H1 (cell line): ENCODE results near the gene ERH. TPM values are rescaled to one million over a fixed set of nuclear protein-coding genes. Genes with fewer than 3 reads are reported as not detected.

Source experiments
- CTCF ChIA-PET: fragments of 300-600 bp; sonication (Branson Sonifier 250); formaldehyde crosslinking; loops from one replicate; lab custom pipeline; 2021; ENCODE audit not compliant: partially characterized antibody; lab: Charles Lee
- POLR2A ChIA-PET: fragments of 300-600 bp; sonication (Branson Sonifier 250); formaldehyde crosslinking; loops from one replicate; lab custom pipeline; 2021; ENCODE audit warnings: inconsistent platforms; ENCODE audit not compliant: partially characterized antibody; lab: Charles Lee
- DNase-seq, 2 experiments: peaks; one replicate each; pipeline versions ENCODE4 v3.0.0 to v3.0.0-alpha.2; 2010 to 2022; ENCODE audit warnings: low spot score in 2 of 2, low read depth in 1 of 2, mixed read lengths in 1 of 2
- FAIRE-seq: peaks from 2 replicates; lab custom pipeline; 2011; peaks lifted over from hg19 to GRCh38; lab: Jason Lieb, UNC
- H2AFZ ChIP-seq: 2 replicates; pipeline ENCODE4 v1.8.1; 2012; ENCODE audit warnings: low read length, inconsistent platforms
- H2AK5ac ChIP-seq: 2 replicates; pipeline ENCODE4 v1.6.1; 2013; ENCODE audit warnings: low read depth, low read length
- H2BK120ac ChIP-seq: replicated peaks from 2 replicates; pipeline ENCODE3; 2013; ENCODE audit warnings: low read depth, low read length, inconsistent platforms
- H2BK12ac ChIP-seq: 2 replicates; pipeline ENCODE4 v1.6.1; 2013; ENCODE audit warnings: low read depth, low read length
- H2BK15ac ChIP-seq: 2 replicates; pipeline ENCODE4 v1.6.1; 2013; ENCODE audit warnings: low read length
- H2BK20ac ChIP-seq: 2 replicates; pipeline ENCODE4 v1.6.1; 2013; ENCODE audit warnings: low read length
- H2BK5ac ChIP-seq: 2 replicates; pipeline ENCODE4 v1.6.1; 2013; ENCODE audit warnings: low read depth, low read length
- H3K14ac ChIP-seq: 2 replicates; pipeline ENCODE4 v1.6.1; 2013; ENCODE audit warnings: inconsistent platforms; ENCODE audit not compliant: insufficient read length
- H3K18ac ChIP-seq: 2 replicates; pipeline ENCODE4 v1.6.1; 2013; ENCODE audit warnings: low read length; ENCODE audit errors: extremely low read depth
- H3K23ac ChIP-seq: 2 replicates; pipeline ENCODE4 v1.6.1; 2013; ENCODE audit warnings: inconsistent platforms; ENCODE audit not compliant: insufficient read length
- H3K23me2 ChIP-seq: 2 replicates; pipeline ENCODE4 v1.6.1; 2013; ENCODE audit warnings: low read depth, low read length
- H3K27ac ChIP-seq: 2 replicates; pipeline ENCODE4 v1.6.1; 2011; ENCODE audit warnings: low read depth, low read length, inconsistent platforms
- H3K27me3 ChIP-seq, 4 experiments: replicated peaks in 1 of 4; 1 replicate in 1 of 4; 2 replicates in 3 of 4; pipeline versions ENCODE4 v1.6.1 to v1.8.1; 2011 to 2013; ENCODE audit warnings: low read length in 3 of 4, mild to moderate bottlenecking in 3 of 4, inconsistent platforms in 2 of 4, mixed read lengths in 2 of 4, moderate library complexity in 1 of 4; ENCODE audit not compliant: control insufficient read depth in 3 of 4, insufficient read depth in 3 of 4; ENCODE audit errors: extremely low read depth in 1 of 4
- H3K36me3 ChIP-seq, 4 experiments: 2 replicates each; pipeline versions ENCODE4 v1.6.1 to v1.8.1; 2011 to 2013; ENCODE audit warnings: mild to moderate bottlenecking in 4 of 4, low read length in 3 of 4, moderate library complexity in 2 of 4, control low read depth in 1 of 4, inconsistent platforms in 1 of 4; ENCODE audit not compliant: insufficient read depth in 4 of 4, control insufficient read depth in 2 of 4
- H3K4ac ChIP-seq: replicated peaks from 2 replicates; pipeline ENCODE3; 2013; ENCODE audit warnings: low read length, low read depth, mixed read lengths, inconsistent platforms; ENCODE audit not compliant: insufficient read length
- H3K4me1 ChIP-seq, 4 experiments: replicated peaks in 1 of 4; 1 replicate in 1 of 4; 2 replicates in 3 of 4; pipeline versions ENCODE4 v1.6.1 to v1.8.1; 2011 to 2013; ENCODE audit warnings: low read length in 3 of 4, inconsistent platforms in 2 of 4, mixed read lengths in 1 of 4; ENCODE audit not compliant: insufficient read depth in 4 of 4, control insufficient read depth in 3 of 4
- H3K4me2 ChIP-seq, 2 experiments: 2 replicates each; pipeline versions ENCODE4 v1.6.1 to v1.8.1; 2011 to 2013; ENCODE audit warnings: low read depth in 2 of 2, low read length in 2 of 2, control low read depth in 1 of 2, inconsistent platforms in 1 of 2, mild to moderate bottlenecking in 1 of 2; ENCODE audit not compliant: insufficient read depth in 1 of 2
- H3K4me3 ChIP-seq, 4 experiments: fragments of 200-600, 300-600 bp in 1 of 4; sonication (generic), shearing (Covaris generic), sonication (Bioruptor Twin) in 1 of 4; 2 replicates each; pipeline versions ENCODE4 v1.5.1 to v1.8.1; 2011 to 2016; ENCODE audit warnings: low read length in 4 of 4, low read depth in 3 of 4, control low read depth in 2 of 4, inconsistent platforms in 2 of 4, mild to moderate bottlenecking in 2 of 4, mixed read lengths in 1 of 4, moderate library complexity in 1 of 4; ENCODE audit not compliant: insufficient read depth in 2 of 4; ENCODE audit errors: extremely low read depth in 1 of 4
- H3K56ac ChIP-seq: replicated peaks from 2 replicates; pipeline ENCODE3; 2013; ENCODE audit warnings: low read depth, mild to moderate bottlenecking, mixed read lengths, low read length, inconsistent platforms; ENCODE audit not compliant: insufficient read length
- H3K79me1 ChIP-seq: 2 replicates; pipeline ENCODE4 v1.6.1; 2013; ENCODE audit warnings: low read depth, low read length, control low read depth
- H3K79me2 ChIP-seq, 2 experiments: 2 replicates each; pipeline versions ENCODE4 v1.6.1 to v1.8.1; 2012 to 2013; ENCODE audit warnings: low read length in 2 of 2, mild to moderate bottlenecking in 2 of 2, inconsistent platforms in 1 of 2; ENCODE audit not compliant: insufficient read depth in 2 of 2, control insufficient read depth in 1 of 2
- H3K9ac ChIP-seq, 4 experiments: replicated peaks in 1 of 4; 1 replicate in 1 of 4; 2 replicates in 3 of 4; pipeline versions ENCODE4 v1.6.1 to v1.8.1; 2011 to 2013; ENCODE audit warnings: low read depth in 3 of 4, low read length in 3 of 4, control low read depth in 2 of 4, mild to moderate bottlenecking in 2 of 4, moderate library complexity in 2 of 4, inconsistent platforms in 1 of 4; ENCODE audit errors: extremely low read depth in 1 of 4
- H3K9me3 ChIP-seq, 2 experiments: 2 replicates each; pipeline versions ENCODE4 v1.6.1 to v1.8.1; 2012 to 2013; ENCODE audit warnings: mild to moderate bottlenecking in 2 of 2, moderate library complexity in 2 of 2, control low read depth in 1 of 2, inconsistent platforms in 1 of 2, low read depth in 1 of 2, low read length in 1 of 2, mixed read lengths in 1 of 2; ENCODE audit not compliant: insufficient read depth in 2 of 2
- H4K20me1 ChIP-seq, 2 experiments: replicated peaks in 1 of 2; 2 replicates each; pipeline versions ENCODE3 to v1.8.1; 2011 to 2013; ENCODE audit warnings: inconsistent platforms in 2 of 2, low read length in 2 of 2, mild to moderate bottlenecking in 1 of 2; ENCODE audit not compliant: insufficient read depth in 2 of 2, control insufficient read depth in 1 of 2
- H4K5ac ChIP-seq: 2 replicates; pipeline ENCODE4 v1.6.1; 2013; ENCODE audit warnings: low read length, low read depth, mixed read lengths, inconsistent platforms; ENCODE audit not compliant: insufficient read length
- H4K8ac ChIP-seq: 2 replicates; pipeline ENCODE4 v1.8.0; 2013; ENCODE audit warnings: mild to moderate bottlenecking, moderate library complexity, low read length, inconsistent platforms; ENCODE audit not compliant: insufficient read depth; ENCODE audit errors: extremely low read depth
- H4K91ac ChIP-seq: replicated peaks from 2 replicates; pipeline ENCODE3; 2013; ENCODE audit warnings: low read length, mixed read lengths, inconsistent platforms; ENCODE audit not compliant: insufficient read length
- BRCA1 ChIP-seq: IDR thresholded peaks from 2 replicates; pipeline ENCODE4 v1.6.1; 2012; ENCODE audit warnings: low read depth, low read length, improper control_type of control experiment
- CHD1 ChIP-seq: IDR thresholded peaks from 2 replicates; pipeline ENCODE4 v1.6.1; 2012; ENCODE audit warnings: low read depth, low read length, improper control_type of control experiment
- CHD2 ChIP-seq: IDR thresholded peaks from 2 replicates; pipeline ENCODE4 v1.6.1; 2012; ENCODE audit warnings: low read length, improper control_type of control experiment
- CREB1 ChIP-seq: IDR thresholded peaks from 2 replicates; pipeline ENCODE4 v1.6.1; 2012; ENCODE audit warnings: inconsistent platforms
- GTF2F1 ChIP-seq: IDR thresholded peaks from 2 replicates; pipeline ENCODE4 v1.6.1; 2012; ENCODE audit warnings: low read depth, low read length, improper control_type of control experiment, borderline replicate concordance
- HDAC6 ChIP-seq: IDR thresholded peaks from one replicate; pipeline ENCODE4 v1.7.1; 2012; ENCODE audit warnings: low read depth, mild to moderate bottlenecking, inconsistent platforms, low read length, moderate library complexity
- JUN ChIP-seq: IDR thresholded peaks from 2 replicates; pipeline ENCODE4 v1.6.1; 2011; ENCODE audit warnings: low read depth, mild to moderate bottlenecking, improper control_type of control experiment, low read length
- POLR2AphosphoS5 ChIP-seq: IDR thresholded peaks from 2 replicates; pipeline ENCODE4 v1.6.1; 2011; ENCODE audit warnings: low read depth, low read length
- RBBP5 ChIP-seq: IDR thresholded peaks from 2 replicates; pipeline ENCODE4 v1.7.1; 2012; ENCODE audit warnings: low read depth, mild to moderate bottlenecking, inconsistent platforms, low read length, moderate library complexity, borderline replicate concordance
- RFX5 ChIP-seq: IDR thresholded peaks from 2 replicates; pipeline ENCODE4 v1.6.1; 2011; ENCODE audit warnings: low read depth, low read length, improper control_type of control experiment, borderline replicate concordance
- SIRT6 ChIP-seq: IDR thresholded peaks from one replicate; pipeline ENCODE4 v1.7.1; 2012; ENCODE audit warnings: low read length, inconsistent platforms
- TAF1 ChIP-seq: IDR thresholded peaks from 2 replicates; pipeline ENCODE4 v1.6.1; 2011; ENCODE audit warnings: mild to moderate bottlenecking, low read depth, low read length
- TCF12 ChIP-seq: IDR thresholded peaks from 2 replicates; pipeline ENCODE4 v1.6.1; 2011; ENCODE audit warnings: low read depth, mild to moderate bottlenecking, low read length
- USF2 ChIP-seq: IDR thresholded peaks from 2 replicates; pipeline ENCODE4 v1.6.1; 2011; ENCODE audit warnings: low read length, improper control_type of control experiment
- ZNF274 ChIP-seq: IDR thresholded peaks from 2 replicates; pipeline ENCODE4 v1.7.0; 2012; ENCODE audit warnings: low read length, borderline replicate concordance; ENCODE audit errors: extremely low read depth
- WGBS, 2 experiments: shearing (Covaris generic) in 1 of 2; methylation state at CpG; one replicate each; pipeline versions ENCODE4 v1.1.6 to v1.1.7; 2013 to 2015; ENCODE audit warnings: low lambda C conversion rate in 2 of 2, mixed read lengths in 2 of 2, inconsistent platforms in 1 of 2, low coverage in 1 of 2, missing lambda C conversion rate in 1 of 2; ENCODE audit not compliant: insufficient replicate concordance in 2 of 2, insufficient coverage in 1 of 2, insufficient read length in 1 of 2; ENCODE audit errors: extremely low coverage in 1 of 2, missing lambda C conversion rate in 1 of 2; 5-methylcytosine and 5-hydroxymethylcytosine counted together
- polyA plus RNA-seq, 7 experiments: library from polyadenylated mRNA; depleted of rRNA in 3 of 7; stranded (reverse) in 5 of 7; unstranded in 2 of 7; fragments of >200 nt in 5 of 7; fragments of 200-250 nt in 2 of 7; gene quantifications; 1 replicate in 5 of 7; 2 replicates in 1 of 7; 4 replicates in 1 of 7; pipeline versions ENCODE4 v1.2.1 to v1.2.3, GENCODE V29; 2011 to 2013; ENCODE audit warnings: missing spikeins in 2 of 7, mixed read lengths in 2 of 7
- total RNA-seq: library from RNA; stranded (reverse); fragmentation: NEBNext Ultra II Directional; extraction: Animal tissue kit (Norgen Biotek cat#: 25700); gene quantifications from 2 replicates; pipeline ENCODE4 v1.2.1, GENCODE V29; 2021

The ERH gene
- total and polyA plus RNA-seq, 2 of the 8 experiments (the other 6 are each of a cell fraction or from before 2014, with no cell fraction given), result 329 to 454 TPM

DNA sequence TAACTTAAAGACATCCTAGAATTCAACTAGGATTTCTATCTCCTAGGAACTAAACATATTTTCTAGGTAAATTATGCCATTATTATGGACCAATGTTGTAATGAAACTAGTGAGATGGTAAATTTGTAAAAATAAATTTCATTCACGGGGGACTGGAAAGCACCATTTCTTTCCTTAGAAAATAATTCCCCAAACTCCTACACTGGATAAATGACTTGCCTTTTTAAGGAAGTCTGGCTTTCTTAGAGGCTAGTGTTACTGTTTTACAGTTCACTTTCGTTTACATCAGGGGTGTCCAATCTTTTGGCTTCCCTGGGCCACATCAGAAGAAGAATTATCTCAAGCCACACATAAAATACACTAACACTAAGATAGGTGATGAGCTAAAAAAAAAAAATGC, 3.7 kb upstream of the ERH start:
- no peak overlapping the region for H2BK15ac ChIP-seq
- ChIA-PET POLR2A (interaction anchor here (0.6 to 0.9 kb wide), 2 partner anchors 47 to 210 kb away, joined by 3 to 4 read pairs; no protein-coding TSS in a partner anchor), CTCF (no interaction called here)
- FAIRE-seq (no peak), DNase-seq (no peak)
- no peak overlapping the region for H3K4ac ChIP-seq
- H2AFZ ChIP-seq, result no peak overlapping the region
- H4K20me1 ChIP-seq, result peaks cover 0 to 4% of the 10 kb centered on the region in 2 experiments
- H3K27ac ChIP-seq, result no peak overlapping the region
- peaks cover 5% of the 10 kb centered on the region for H3K23me2 ChIP-seq
- no peaks in the 10 kb centered on the region for H3K36me3 ChIP-seq
- no peak overlapping the region; a peak in 1 of 4 replicates for H3K4me2 ChIP-seq
- peaks cover 12 to 81% of the 10 kb centered on the region in 2 experiments for H3K79me2 ChIP-seq
- no peaks in the 10 kb centered on the region for H3K9me3 ChIP-seq
- no peak overlapping the region for H2BK120ac ChIP-seq
- H3K18ac ChIP-seq, result no peak overlapping the region
- H3K56ac ChIP-seq, result no peak overlapping the region
- H2BK5ac ChIP-seq, result no peak overlapping the region
- H4K5ac ChIP-seq, result no peak overlapping the region
- H3K23ac ChIP-seq, result no peak overlapping the region
- H3K27me3 ChIP-seq, result no peaks in the 10 kb centered on the region
- no peak overlapping the region for H4K91ac ChIP-seq
- no peak overlapping the region for H2BK20ac ChIP-seq
- no peak overlapping the region for H2AK5ac ChIP-seq
- H3K79me1 ChIP-seq, result peaks cover 7% of the 10 kb centered on the region
- H3K9ac ChIP-seq, result no peak overlapping the region
- H4K8ac ChIP-seq, result no peak overlapping the region
- 88% methylated on average over 2 of the region's 2 CpGs; no CpG with 5 or more reads in 1 of the 2 experiments for WGBS, 2 experiments
- no peak overlapping the region for H3K14ac ChIP-seq
- H3K4me1 ChIP-seq, result peaks cover 0 to 2% (median under 1%) of the 10 kb centered on the region in 4 experiments; a peak in 2 of 7 replicates
- H2BK12ac ChIP-seq, result no peak overlapping the region
- H3K4me3 ChIP-seq, result no peak overlapping the region
- no peak for TF ChIP-seq HDAC6
- no peak for TF ChIP-seq POLR2AphosphoS5
- no peak for TF ChIP-seq GTF2F1
- TF ChIP-seq SIRT6, result no peak
- no peak for TF ChIP-seq RBBP5
- TF ChIP-seq RFX5, result no peak
- no peak for TF ChIP-seq USF2
- TF ChIP-seq CHD1, result no peak
- TF ChIP-seq JUN, result no peak
- TF ChIP-seq CREB1, result no peak
- TF ChIP-seq TCF12, result no peak
- TF ChIP-seq ZNF274, result no peak
- TF ChIP-seq TAF1, result no peak
- TF ChIP-seq BRCA1, result no peak
- TF ChIP-seq CHD2, result no peak
